ACHN (cell line): Measurements from ENCODE around the gene UBE2J1.
A peak's percentile ranks its signal among the peaks of the same experiment; 100 is the strongest.
"Not testable (repeated sequence)": the region's sequence is repeated elsewhere in the genome, so short reads cannot be mapped to it uniquely, and the experiment has no call there.

Source experiments
- DNase-seq: peaks from one replicate; pipeline ENCODE4 v3.0.0-alpha.2; 2015
- in situ Hi-C: cut with HindIII; loops from 2 replicates; pipeline ENCODE4 v1.10.0; 2017; ENCODE audit warnings: low sequenced_read_pairs, low pct_ligation_motif_present, low pct_unique_long_range_greater_than_20kb

The UBE2J1 gene

DNA sequence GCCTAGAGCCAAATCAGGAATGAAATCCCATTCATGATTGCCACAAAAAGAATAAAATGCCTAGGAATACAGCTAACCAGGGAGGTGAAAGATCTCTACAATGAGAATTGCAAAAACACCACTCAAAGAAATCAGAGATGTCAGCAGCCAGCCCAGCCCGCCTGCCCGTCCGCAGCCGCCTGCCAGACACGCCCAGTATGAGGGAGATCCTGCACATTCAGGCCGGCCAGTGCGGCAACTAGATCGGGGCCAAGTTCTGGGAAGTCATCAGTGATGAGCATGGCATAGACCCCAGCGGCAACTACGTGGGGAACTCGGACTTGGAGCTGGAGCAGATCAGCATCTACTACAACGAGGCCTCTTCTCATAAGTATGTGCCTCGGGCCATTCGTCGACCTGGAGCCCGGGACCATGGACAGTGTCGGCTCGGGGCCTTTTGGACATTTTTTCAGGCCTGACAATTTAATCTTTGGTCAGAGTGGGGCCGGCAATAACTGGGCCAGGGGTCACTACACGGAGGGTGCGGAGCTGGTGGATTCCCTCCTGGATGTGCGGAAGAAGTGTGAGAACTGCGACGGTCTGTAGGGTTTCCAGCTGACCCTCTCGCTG lies 50.8 kb downstream of the UBE2J1 start:
- DNase-seq: no peak
- in situ Hi-C loops: no loop called here

DNA sequence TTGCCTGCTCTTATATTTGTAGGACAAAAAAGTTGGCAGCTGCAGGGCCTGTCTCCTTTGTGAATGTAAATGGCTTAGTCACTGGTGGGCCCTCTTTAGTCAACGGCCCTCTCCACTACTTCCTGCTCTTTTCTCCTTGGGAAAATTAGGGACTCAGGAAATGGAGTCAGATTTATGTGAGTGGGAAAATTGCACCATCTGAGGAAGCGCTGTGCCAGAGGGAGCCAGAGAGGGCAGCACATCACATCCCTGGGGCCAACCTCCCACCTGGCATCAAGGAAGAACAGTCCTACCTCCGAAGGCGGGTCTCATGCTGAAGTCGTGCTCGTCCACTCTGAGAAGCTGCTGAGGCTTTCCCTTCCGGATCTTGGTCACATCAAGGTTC lies 53.1 kb downstream of the UBE2J1 start:
- DNase-seq: peak; percentile 48
- in situ Hi-C loops: no loop called here

- DNase-seq: peak; percentile 43
- in situ Hi-C loops: no loop called here
Observed at GRCh38 chr6:89298680-89299465, 53.6 kb downstream of the UBE2J1 start.

DNA sequence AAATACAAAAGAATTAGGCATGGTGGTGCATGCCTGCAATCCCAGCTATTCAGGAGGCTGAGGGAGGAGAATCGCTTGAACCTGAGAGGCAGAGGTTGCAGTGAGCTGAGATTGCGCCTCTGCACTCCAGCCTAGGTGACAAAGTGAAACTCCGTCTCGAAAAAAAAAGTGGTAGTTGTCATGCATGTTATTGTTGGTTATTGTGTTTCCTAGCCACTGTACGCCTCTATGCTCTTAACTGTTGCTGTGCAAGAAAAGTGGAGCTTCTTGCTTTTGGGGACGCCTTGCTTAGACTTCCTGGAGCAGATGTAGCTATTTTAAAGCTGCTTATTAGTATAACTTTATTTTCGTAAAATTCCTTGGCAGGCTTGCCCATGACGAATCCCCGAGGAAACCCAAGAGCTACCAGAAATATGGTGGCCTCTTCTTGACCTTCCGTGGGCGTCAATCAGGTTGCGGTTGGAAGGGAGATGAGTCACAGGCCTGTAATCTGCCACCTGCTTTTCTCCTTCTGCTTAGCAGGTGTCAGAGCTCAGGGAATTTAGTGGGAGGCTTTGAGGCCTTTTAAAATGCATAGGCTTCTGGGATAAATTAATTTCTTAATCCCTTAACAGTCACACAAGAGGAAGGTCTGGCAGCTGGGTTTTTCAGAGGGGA lies 54.7 kb downstream of the UBE2J1 start:
- in situ Hi-C loops: no loop called here
- DNase-seq: peak; percentile 95

DNA sequence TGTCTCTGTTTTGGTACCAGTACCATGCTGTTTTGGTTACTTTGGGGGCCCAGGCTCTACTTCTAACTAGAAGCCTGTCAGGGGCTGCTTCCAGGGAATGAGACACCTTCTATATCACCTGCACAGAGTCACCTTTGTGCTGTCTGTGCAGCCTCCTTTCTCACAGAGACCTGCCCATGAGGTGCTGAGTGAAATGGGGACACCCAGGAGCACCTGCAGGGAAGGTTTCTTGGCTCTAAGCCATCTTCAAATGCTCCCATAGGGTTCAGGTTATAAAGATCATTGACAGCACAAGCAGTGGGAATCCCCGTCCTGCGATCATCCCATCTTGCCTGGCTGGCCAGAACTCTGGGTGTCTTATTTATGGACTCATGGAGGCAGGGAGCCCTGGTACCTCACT lies 56.5 kb downstream of the UBE2J1 start:
- in situ Hi-C loops: no loop called here
- DNase-seq: no peak

- DNase-seq, in situ Hi-C loops: not testable (repeated sequence)
Observed at GRCh38 chr6:89295116-89295515, 57.4 kb downstream of the UBE2J1 start.

DNA sequence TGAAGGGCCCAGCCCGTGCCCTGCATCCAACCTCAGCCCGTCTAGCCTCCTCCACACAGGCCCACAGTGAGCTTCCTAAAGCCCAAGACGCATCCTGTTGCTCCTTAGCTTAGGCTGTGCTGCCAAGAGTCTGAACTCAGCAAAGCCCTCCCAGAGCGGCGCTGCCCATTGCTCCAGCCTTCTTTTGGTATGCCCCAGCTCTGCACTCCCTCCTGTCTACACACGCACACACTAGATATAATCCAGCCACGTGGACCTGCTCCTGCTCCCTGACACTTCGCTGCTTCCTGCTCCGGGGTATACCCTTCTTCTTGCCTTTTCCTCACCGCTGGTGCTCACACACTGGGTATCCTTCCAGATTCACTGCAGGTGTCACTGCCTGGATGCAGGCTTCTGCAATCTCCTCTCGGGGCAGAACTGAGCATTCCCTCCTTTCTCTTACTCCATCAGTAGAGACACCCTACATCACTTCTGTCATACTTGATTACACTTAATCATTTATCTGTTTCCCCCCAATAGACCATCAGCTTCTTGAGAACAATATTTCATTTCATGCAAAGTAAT lies 61.2 kb downstream of the UBE2J1 start:
- no peak for DNase-seq
- in situ Hi-C loops: no loop called here

DNA sequence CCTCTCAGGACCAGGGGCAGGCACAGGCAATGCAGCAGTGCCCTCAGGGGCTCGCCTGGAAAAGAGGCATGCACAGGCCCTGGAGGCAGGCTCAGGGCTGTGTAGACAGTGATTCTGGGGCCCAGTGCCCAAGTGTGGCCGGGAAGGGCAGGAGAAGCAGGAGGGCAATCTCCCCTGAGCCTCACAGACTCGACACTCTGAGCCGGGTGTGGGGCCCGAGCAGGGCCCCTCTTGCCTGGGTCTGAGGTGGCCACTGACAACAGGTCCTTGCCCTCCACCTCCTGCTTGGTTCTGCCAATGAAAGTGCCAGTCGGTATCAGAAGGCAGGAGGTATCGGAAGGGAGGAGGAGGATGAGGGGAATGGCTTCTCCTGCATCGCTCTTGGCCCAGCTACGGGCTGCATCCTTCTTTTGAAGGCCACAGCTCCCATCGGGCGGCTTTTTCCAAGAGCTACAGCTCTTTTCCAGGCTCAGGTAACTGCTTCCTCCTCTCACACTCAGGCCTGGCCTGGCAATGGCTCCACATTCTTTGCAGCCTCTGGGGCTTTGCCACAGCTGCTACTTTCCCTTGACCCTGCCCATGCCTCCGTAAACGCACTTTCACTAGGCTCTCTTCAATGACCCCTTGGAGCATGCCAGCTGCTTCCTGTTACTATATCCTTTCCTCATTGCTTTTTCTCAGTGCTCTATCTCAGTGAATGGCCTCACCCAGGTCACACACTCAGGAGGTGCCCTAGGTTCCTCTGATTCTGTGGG lies 61.9 kb downstream of the UBE2J1 start:
- in situ Hi-C loops: no loop called here
- no peak for DNase-seq

GRCh38 chr6:89289710-89290109 lies 62.8 kb downstream of the UBE2J1 start:
- in situ Hi-C loops: no loop called here
- no peak for DNase-seq

GRCh38 chr6:89287351-89288028 lies 65.0 kb downstream of the UBE2J1 start:
- no peak for DNase-seq
- in situ Hi-C loops: no loop called here

- DNase-seq: no peak
- in situ Hi-C loops: no loop called here
Observed at GRCh38 chr6:89286516-89286915, 66.0 kb downstream of the UBE2J1 start.

DNA sequence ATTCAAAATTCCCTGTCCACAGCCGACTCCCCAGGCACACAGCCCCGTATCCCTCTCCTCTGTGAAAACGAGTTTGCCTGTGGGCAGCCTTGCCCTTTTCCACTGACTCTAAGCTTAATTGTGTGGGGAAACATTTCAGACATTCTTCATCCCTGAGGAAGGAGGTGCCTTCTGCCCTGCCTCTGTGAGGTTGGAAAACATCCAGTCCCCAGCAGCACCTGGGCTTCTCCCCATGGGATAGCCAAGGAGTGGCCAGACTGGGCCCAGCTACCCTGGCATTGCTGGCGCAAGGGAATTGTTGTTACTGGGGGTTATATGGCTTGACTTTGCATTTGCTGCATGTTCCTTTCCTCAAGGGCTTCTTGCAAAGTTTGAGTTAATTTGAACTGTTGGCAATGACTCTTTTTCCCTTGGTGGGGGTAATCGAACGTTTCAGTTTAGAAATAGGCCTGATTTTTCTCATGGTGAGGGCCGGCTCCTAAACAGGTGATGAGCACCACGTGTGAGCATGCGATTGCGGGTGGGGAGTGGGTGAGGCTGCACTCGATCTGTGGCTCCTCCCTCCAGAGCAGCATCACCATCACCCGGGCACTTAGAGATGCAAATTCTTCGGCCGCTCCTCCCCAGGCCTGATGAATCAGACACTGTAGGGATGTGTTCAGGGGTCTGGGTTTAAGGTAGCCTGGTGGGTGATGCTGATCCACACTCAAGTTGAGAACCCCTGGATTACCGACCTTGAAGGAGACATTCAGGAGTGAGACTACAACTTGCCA lies 67.4 kb downstream of the UBE2J1 start:
- in situ Hi-C loops: no loop called here

DNA sequence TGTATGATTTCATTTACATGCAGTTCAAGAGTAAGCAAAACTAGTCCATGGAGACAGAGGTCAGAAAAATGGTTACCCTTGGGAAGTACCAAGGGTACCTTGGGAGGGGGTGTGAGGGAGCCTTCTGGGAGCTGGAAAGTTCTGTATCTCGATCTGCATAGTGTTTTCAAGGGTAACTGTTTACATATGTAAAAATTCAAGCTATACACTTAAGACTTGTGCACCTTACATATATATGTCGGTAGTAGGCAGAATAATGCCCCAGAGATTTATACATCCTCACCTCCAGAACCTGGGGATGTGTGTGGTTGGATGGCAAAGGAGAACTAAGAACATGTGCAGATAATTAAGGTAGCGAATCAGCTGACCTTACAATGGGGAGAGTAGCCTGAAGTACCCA lies 68.4 kb downstream of the UBE2J1 start:
- DNase-seq: no peak
- in situ Hi-C loops: no loop called here

More for the DNA sequence above, 67.4 kb downstream of the UBE2J1 start:
- no peak for DNase-seq

GRCh38 chr6:89282749-89283148 lies 69.8 kb downstream of the UBE2J1 start:
- DNase-seq: no peak
- in situ Hi-C loops: no loop called here

- in situ Hi-C loops: no loop called here
- peak; percentile 69 for DNase-seq
Observed at GRCh38 chr6:89281779-89282246, 70.7 kb downstream of the UBE2J1 start.

GRCh38 chr6:89278956-89279355 lies 73.6 kb downstream of the UBE2J1 start:
- DNase-seq: no peak
- in situ Hi-C loops: no loop called here
